GM12865 (cell line): Measurements from ENCODE around the gene BANF2.

Experiments
- DNase-seq: peaks from one replicate; pipeline ENCODE4 v3.0.0; 2010; ENCODE audit warnings: low read depth
- H3K4me3 ChIP-seq: 2 replicates; pipeline ENCODE4 v1.5.1; 2011; ENCODE audit warnings: mild to moderate bottlenecking, low read depth, low read length, control low read depth
- CTCF ChIP-seq: IDR thresholded peaks from 2 replicates; pipeline ENCODE4 v1.5.1; 2011; ENCODE audit warnings: low read length, control low read depth, low read depth, inconsistent platforms; ENCODE audit not compliant: insufficient read depth; ENCODE audit errors: missing control alignments

BANF2 gene

DNA sequence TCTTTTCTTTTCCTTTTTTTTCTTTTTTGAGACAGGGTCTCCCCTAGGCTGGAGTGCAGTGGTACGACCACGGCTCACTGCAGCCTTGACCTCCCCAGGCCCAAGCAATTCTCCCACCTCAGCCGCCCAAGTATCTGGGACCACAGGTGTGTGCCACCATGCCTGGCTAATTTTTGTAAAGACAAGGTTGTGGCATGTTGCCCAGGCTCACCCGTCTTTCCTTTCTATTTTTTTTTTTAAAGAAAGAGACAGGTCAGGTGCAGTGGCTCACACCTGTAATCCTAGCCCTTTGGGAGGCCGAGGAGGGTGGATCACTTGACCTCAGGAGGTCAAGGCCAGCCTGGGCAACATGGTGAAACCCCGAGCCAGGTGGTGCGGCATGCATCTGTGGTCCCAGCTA, 16.6 kb downstream of the BANF2 start:
- TF ChIP-seq CTCF: no peak
- no peak overlapping the region for H3K4me3 ChIP-seq

DNA sequence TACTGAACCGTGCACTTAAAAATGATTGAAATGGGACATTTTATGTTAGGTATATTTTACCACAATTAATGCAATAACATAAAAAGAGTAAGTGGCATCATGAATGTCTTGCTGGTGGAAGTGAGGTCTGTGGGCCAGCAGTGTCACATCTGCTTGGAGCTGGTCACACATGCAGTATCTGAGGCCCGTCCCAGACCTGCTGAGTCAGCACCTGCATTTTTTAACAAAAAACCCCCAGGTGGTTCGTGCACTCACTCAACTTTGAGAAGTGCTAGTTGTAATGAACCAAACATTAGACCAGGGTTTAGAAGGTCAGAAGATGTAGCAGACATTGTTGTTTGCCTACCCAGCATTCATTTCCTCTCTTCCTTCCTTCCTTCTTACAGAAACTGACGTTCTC, 21.0 kb downstream of the BANF2 start:
- no peak overlapping the region for H3K4me3 ChIP-seq
- TF ChIP-seq CTCF: no peak
- DNase-seq: no peak

More for the DNA sequence above, 16.6 kb downstream of the BANF2 start:
- DNase-seq: no peak

DNA sequence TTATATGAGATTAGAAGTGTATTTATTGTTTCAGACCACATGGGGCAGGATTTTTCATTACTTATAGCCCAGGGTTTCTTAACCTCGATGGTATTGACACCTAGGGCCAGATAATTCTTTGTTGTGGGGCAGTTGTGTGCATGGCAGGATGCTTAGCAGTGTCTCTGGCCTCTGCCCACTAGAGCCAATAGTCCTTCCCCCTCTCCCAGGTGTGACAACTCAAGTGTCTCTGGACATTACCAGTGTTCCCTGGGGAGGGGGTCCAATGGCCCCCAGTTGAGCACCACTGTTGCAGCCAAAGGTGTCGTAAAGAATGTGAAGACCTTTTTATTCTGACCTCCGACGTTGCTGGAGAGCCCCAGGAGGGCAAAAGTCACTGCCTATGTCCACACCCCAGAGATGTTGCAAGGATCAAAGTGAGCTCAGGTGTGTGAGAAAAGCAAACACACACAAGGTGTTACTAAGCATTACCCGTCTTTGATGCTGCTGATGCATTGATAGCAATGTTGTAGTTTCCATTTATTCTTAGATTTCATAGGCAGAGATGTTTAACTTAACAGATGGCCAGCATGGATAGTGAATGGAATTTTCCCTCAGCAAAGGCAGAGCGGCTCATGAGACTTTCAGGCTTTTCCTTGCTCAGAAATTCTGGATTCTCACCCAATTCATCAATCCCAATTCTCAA, 22.2 kb downstream of the BANF2 start:
- no peak for TF ChIP-seq CTCF
- no peak for DNase-seq
- H3K4me3 ChIP-seq: no peak overlapping the region

GRCh38 chr20:17722493-17723300, 22.9 kb downstream of the BANF2 start:
- TF ChIP-seq CTCF: no peak
- no peak for DNase-seq
- H3K4me3 ChIP-seq: no peak overlapping the region

DNA sequence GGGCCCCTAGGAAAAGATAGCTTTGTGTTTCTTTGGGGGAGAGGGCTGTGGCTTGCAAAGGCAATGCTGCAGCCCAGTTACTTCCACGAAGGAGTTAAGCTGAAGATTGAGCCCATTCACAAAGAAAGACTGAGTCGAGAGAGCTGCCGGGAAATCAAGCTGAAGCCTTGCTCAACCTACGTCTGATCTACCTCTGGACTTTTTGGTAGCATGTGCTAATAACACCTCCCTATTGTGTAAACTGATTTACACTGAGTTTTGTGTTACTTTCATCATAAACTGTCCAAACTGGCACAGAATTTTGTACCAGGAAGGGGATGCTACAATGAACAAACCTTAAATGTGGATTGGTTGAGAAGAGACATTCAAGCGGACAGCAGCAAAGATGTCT, 23.5 kb downstream of the BANF2 start:
- H3K4me3 ChIP-seq: no peak overlapping the region
- no peak for TF ChIP-seq CTCF
- DNase-seq: no peak

DNA sequence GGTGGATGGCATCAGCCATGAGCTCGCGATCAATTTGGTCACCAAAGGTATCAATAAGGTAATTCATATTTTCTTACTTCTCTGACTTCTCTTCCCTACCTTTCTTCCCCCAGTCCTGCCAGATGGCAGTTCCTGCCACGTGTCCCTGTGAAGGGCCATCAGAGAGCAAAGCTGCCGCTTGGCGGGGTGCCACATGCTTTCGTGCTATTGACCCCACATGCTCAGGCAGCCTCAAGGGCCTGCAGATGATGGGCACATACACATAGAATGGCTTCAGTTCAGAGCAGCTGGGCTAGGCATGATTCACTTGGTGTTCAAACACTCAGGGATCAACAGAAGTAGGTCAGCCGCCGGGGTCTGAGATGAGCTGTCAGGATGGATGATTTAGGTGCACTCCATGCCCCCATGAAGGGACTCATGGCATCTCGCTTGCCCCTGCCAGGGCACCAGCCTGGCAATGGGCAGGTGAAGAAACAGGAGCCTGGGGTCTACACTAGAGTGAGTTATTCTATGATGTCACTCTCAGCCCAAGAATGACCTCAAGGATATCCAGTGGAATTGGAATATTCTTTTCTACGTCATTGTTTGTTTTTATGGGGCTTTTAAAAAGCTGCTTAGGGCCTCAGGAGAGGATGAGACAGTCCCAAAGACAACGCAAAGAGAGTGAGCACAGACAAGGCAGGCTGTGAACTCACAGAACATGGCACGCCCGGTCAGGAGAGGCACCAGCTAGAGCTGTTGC, 25.5 kb downstream of the BANF2 start:
- H3K4me3 ChIP-seq: no peak overlapping the region
- no peak for DNase-seq
- TF ChIP-seq CTCF: no peak
